Glutamatergic neuron (in vitro differentiated cells): Measurements from ENCODE around the gene FGGY. TPM values are rescaled to one million over a fixed set of nuclear protein-coding genes. Genes with fewer than 3 reads are reported as not detected.

Experiments used
- DNase-seq: peaks from one replicate; pipeline ENCODE4 v3.0.0; 2022
- H3K27ac Mint-ChIP-seq: one replicate; pipeline ENCODE4 v1.8.0; 2020; ENCODE audit warnings: mild to moderate bottlenecking, mixed read lengths, inconsistent platforms; ENCODE audit not compliant: unreplicated experiment
- H3K27me3 Mint-ChIP-seq: one replicate; pipeline ENCODE4 v1.8.0; 2020; ENCODE audit warnings: mild to moderate bottlenecking, moderate library complexity, mixed read lengths, inconsistent platforms; ENCODE audit not compliant: unreplicated experiment
- H3K36me3 Mint-ChIP-seq: one replicate; pipeline ENCODE4 v1.8.0; 2020; ENCODE audit warnings: mild to moderate bottlenecking, mixed read lengths, inconsistent platforms; ENCODE audit not compliant: unreplicated experiment
- H3K4me1 Mint-ChIP-seq: one replicate; pipeline ENCODE4 v1.8.0; 2020; ENCODE audit warnings: mild to moderate bottlenecking, low read depth, mixed read lengths, inconsistent platforms; ENCODE audit not compliant: unreplicated experiment
- H3K4me3 Mint-ChIP-seq: one replicate; pipeline ENCODE4 v1.8.0; 2020; ENCODE audit warnings: mild to moderate bottlenecking, mixed read lengths, inconsistent platforms; ENCODE audit not compliant: unreplicated experiment
- H3K9me3 Mint-ChIP-seq: one replicate; pipeline ENCODE4 v1.8.0; 2020; ENCODE audit warnings: mild to moderate bottlenecking, moderate library complexity, mixed read lengths, inconsistent platforms; ENCODE audit not compliant: unreplicated experiment
- total RNA-seq: library from RNA; stranded (reverse); fragmentation: NEBNext Ultra II Directional; extraction: Animal tissue kit (Norgen Biotek cat#: 25700); gene quantifications from one replicate; pipeline ENCODE4 v1.2.1, GENCODE V29; 2021; ENCODE audit not compliant: unreplicated experiment
- TF ChIP-seq, protein P1 (sequence below): fragments of 200-600 bp; sonication (generic); IDR thresholded peaks from one replicate; pipeline ENCODE4 v1.5.0; 2021; ENCODE audit not compliant: partially characterized antibody, unreplicated experiment

The FGGY gene
- total RNA-seq, 1 donor from 2014 or later: 11.6 TPM

DNA sequence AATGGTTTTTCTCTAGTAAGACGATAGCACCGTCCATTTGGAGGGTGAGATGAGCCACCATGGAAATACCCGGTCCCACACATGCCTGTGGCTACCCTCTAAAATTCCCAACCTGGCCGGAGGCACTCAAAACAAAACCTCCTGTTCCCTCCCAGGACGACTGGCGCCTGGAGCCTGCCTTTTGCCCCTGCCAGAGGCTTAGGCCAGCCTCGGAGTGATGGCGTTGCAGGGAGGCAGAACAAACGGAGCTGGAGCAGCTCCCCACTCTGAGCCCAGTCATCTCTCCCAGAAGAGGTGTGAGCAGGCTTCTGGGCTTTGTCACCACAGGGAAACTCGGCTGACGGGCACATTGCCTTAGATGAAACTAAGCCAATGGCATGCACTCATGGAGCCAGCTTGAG is 304.1 kb downstream of the FGGY start:
- Mint-ChIP-seq H3K4me1 (no peaks in the 10 kb centered on the region), H3K9me3 (no peaks in the 10 kb centered on the region), H3K27ac (no peak overlapping the region), H3K36me3 (no peaks in the 10 kb centered on the region), H3K27me3 (no peaks in the 10 kb centered on the region), H3K4me3 (no peak overlapping the region)
- no peak for DNase-seq
- TF ChIP-seq, protein P1, sequence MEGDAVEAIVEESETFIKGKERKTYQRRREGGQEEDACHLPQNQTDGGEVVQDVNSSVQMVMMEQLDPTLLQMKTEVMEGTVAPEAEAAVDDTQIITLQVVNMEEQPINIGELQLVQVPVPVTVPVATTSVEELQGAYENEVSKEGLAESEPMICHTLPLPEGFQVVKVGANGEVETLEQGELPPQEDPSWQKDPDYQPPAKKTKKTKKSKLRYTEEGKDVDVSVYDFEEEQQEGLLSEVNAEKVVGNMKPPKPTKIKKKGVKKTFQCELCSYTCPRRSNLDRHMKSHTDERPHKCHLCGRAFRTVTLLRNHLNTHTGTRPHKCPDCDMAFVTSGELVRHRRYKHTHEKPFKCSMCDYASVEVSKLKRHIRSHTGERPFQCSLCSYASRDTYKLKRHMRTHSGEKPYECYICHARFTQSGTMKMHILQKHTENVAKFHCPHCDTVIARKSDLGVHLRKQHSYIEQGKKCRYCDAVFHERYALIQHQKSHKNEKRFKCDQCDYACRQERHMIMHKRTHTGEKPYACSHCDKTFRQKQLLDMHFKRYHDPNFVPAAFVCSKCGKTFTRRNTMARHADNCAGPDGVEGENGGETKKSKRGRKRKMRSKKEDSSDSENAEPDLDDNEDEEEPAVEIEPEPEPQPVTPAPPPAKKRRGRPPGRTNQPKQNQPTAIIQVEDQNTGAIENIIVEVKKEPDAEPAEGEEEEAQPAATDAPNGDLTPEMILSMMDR: no peak

DNA sequence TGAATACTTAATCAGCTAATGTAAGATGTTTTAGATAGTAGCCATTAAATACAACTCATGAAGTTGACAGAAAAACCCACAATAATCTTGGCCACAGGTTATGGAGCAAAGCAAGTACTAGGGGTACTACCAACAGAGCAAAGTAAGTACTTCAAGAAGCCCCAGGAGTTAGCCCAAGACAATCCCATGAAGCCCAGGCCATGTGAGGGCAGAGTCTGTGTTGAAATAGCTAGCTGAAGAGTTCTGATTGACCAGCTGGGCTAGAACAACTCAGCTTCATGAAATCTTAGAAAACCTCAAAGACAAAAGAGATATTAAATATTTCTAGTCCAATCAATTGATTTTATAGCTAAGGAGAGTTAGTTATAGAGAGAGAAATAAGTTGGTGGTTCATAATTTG is 304.9 kb downstream of the FGGY start:
- no peaks in the 10 kb centered on the region for H3K4me1 Mint-ChIP-seq
- no peak overlapping the region for H3K4me3 Mint-ChIP-seq
- no peaks in the 10 kb centered on the region for H3K9me3 Mint-ChIP-seq
- TF ChIP-seq, protein P1: no peak
- H3K27me3 Mint-ChIP-seq: no peaks in the 10 kb centered on the region
- no peak for DNase-seq
- no peaks in the 10 kb centered on the region for H3K36me3 Mint-ChIP-seq
- no peak overlapping the region for H3K27ac Mint-ChIP-seq

DNA sequence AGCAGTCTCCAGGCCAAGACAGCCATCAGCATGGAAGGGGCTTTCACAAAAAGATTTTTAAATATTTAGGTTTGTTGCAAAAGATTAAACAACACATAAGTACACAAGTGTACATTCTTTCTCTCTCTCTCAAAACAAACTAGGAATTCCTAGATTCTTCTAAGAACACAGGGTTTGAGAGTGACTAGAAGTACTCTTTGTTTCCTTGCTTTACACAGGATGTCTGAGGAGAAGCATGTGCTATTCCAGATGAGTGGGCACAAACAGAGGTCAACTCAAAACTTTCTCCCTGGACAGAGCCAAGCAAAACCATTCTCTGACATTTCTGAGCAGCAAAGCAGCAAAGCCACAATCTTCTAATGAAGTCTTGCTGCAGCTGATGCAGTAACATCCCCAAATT is 307.3 kb downstream of the FGGY start:
- no peak for DNase-seq
- Mint-ChIP-seq H3K27ac (no peak overlapping the region), H3K9me3 (no peaks in the 10 kb centered on the region), H3K27me3 (no peaks in the 10 kb centered on the region), H3K4me3 (no peak overlapping the region), H3K4me1 (no peaks in the 10 kb centered on the region), H3K36me3 (peaks cover 6% of the 10 kb centered on the region)
- TF ChIP-seq, protein P1: no peak

DNA sequence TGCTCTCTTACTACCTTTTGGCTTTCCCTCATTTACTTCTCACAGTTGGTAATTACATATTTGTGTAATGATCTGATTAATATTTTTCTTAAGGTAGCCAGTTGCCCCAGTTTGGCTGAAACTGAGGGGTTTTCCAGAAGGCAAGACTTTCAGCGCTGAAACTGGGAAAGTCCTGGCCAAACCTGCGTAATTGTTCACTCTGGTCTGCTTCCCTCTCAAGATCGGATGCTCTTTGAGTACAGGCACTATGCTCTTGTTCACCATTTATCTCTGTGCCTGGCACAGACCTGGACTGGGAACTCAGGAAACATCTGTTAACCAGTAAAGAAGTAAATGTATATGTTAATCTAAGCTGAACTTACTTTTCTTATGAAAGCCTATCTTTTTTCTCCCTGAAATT is 308.3 kb downstream of the FGGY start:
- Mint-ChIP-seq H3K27me3 (no peaks in the 10 kb centered on the region), H3K4me3 (no peak overlapping the region), H3K36me3 (peaks cover 16% of the 10 kb centered on the region), H3K9me3 (no peaks in the 10 kb centered on the region), H3K27ac (no peak overlapping the region), H3K4me1 (no peaks in the 10 kb centered on the region)
- no peak for DNase-seq
- TF ChIP-seq, protein P1: no peak

DNA sequence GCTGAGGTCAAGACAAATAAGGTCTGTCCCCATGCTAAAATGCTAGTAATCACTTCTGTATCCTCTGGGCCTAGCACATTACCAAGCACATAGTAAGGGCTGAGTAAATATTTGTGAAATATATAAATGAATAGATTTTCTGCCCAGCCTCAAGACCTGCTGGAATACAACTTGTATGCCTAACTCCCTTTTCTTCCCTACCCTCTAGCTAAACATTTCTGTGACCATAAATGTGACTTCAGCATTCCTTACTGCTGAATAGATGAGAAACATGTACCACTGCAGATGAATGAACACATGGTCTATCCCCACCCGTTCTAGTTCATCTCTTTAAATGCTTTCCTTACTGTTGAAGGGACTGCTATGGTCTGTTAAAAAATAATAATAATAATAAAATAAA is 308.9 kb downstream of the FGGY start:
- Mint-ChIP-seq H3K27ac (no peak overlapping the region), H3K4me1 (no peaks in the 10 kb centered on the region), H3K9me3 (no peaks in the 10 kb centered on the region), H3K36me3 (peaks cover 18% of the 10 kb centered on the region), H3K4me3 (no peak overlapping the region), H3K27me3 (no peaks in the 10 kb centered on the region)
- DNase-seq: no peak
- TF ChIP-seq, protein P1: no peak
